ENCODE measurements around the gene TCF4. TPM values are rescaled to one million over a fixed set of nuclear protein-coding genes. Genes with fewer than 3 reads are reported as not detected.
A peak's percentile ranks its signal among the peaks of the same experiment; 100 is the strongest.

The TCF4 gene
- total RNA-seq, 4 donors from 2014 or later, result 30.3 to 51.1 (median 40.1) TPM

DNA sequence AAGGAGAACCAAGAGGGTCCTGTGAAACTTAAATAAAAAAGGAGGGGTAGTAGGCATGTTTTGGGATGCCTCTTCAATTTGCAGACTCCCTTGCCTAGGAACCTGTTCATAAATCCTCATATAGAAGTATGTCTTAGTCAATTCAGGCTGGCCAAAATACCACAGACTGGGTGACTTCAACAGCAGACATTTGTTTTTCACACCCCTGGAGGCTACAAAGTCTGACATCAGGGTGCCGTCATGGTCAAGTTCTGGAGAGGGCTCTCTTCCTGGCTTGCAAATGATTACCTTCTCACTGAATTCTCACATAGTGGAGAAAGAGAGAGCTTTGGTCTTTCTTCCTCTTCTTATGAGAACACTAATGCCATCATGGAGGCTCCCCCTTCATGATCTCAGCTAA is 4.1 kb upstream of the TCF4 start:
- Histone ChIP-seq H3K36me3 (no peaks in the 10 kb centered on the region), H3K27me3 (peaks cover 20% of the 10 kb centered on the region), H3K9me3 (no peaks in the 10 kb centered on the region), H3K27ac (no peak overlapping the region), H3K4me3 (no peak overlapping the region), H3K4me1 (peaks cover 0 to 8% (median 0%) of the 10 kb centered on the region in 4 donors)
- in situ Hi-C loops (cut with MboI; ENCODE audit: low pct_ligation_motif_present in 1 of 4, low pct_unique_long_range_greater_than_20kb in 1 of 4, low sequenced_read_pairs in 3 of 4), result loop anchor here in 3 of 4 donors (25.0 kb wide), 3 partner anchors 180 to 355 kb away; no protein-coding TSS in a partner anchor
- DNase-seq, result no peak
- WGBS, 2 donors (ENCODE audit: low coverage in 1 of 2), result 63 to 68% methylated on average over 1 of the region's 1 CpG
- intact Hi-C loops (cut with DNase I; ENCODE audit: low total_unique reads), result no loop called here
- TF ChIP-seq EP300 (IDR thresholded peaks at IDR 0.05; ENCODE audit: low read depth), result no peak
- TF ChIP-seq POLR2AphosphoS5 (IDR thresholded peaks at IDR 0.05), result no peak
- TF ChIP-seq, protein P1, sequence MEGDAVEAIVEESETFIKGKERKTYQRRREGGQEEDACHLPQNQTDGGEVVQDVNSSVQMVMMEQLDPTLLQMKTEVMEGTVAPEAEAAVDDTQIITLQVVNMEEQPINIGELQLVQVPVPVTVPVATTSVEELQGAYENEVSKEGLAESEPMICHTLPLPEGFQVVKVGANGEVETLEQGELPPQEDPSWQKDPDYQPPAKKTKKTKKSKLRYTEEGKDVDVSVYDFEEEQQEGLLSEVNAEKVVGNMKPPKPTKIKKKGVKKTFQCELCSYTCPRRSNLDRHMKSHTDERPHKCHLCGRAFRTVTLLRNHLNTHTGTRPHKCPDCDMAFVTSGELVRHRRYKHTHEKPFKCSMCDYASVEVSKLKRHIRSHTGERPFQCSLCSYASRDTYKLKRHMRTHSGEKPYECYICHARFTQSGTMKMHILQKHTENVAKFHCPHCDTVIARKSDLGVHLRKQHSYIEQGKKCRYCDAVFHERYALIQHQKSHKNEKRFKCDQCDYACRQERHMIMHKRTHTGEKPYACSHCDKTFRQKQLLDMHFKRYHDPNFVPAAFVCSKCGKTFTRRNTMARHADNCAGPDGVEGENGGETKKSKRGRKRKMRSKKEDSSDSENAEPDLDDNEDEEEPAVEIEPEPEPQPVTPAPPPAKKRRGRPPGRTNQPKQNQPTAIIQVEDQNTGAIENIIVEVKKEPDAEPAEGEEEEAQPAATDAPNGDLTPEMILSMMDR (IDR thresholded peaks at IDR 0.05), result no peak
- no peak for TF ChIP-seq POLR2A (IDR thresholded peaks at IDR 0.05)

DNA sequence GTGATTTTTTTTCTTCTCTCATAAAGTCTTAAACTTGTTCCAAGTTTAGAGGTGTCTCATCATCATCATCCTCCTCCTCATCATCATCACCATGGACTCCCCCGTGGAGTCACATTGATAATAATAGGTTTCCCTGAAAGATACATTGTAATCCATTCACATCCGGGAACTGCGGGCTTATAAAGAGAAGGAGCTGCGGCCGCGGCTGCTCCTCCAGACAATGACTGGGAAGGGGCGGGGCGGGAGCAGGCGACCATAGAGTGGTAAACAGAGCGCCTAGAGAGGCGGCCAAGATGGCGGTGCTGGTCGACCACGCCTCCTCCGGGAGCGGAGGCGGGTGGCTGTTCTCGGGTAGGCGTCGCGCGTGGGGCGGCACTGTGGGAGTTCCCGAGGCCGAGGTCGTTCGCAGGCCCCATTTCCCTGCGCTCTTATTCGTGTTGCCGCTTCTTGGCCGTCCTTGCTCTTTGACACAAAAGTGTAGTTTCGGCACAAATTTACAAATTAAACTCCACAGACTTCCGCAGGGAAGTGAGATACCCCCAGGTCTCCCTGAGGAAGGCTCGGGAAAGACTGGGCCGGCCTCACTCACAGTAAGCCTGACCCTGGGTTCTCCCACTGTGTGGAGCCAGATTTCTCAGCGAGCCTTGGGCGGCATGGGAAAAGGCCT is 1.8 kb upstream of the TCF4 start:
- TF ChIP-seq, protein P1 (IDR thresholded peaks at IDR 0.05), result no peak
- no peak for TF ChIP-seq EP300 (IDR thresholded peaks at IDR 0.05; ENCODE audit: low read depth)
- TF ChIP-seq POLR2AphosphoS5 (IDR thresholded peaks at IDR 0.05), result peak; percentile 73 to 87 (median 74)
- peak; percentile 46 for TF ChIP-seq POLR2A (IDR thresholded peaks at IDR 0.05)
- Histone ChIP-seq H3K36me3 (no peaks in the 10 kb centered on the region), H3K27ac (peak overlapping the region; percentile 83 to 92 (median 88)), H3K4me1 (peaks cover 0 to 28% (median under 1%) of the 10 kb centered on the region in 4 donors), H3K27me3 (peaks cover 31% of the 10 kb centered on the region), H3K4me3 (peak overlapping the region; percentile 22 to 69 (median 58)), H3K9me3 (no peaks in the 10 kb centered on the region)
- intact Hi-C loops (cut with DNase I; ENCODE audit: low total_unique reads), result loop anchor here (5.0 to 10.0 kb wide), 3 partner anchors 115 to 365 kb away; no protein-coding TSS in a partner anchor
- WGBS, 2 donors (ENCODE audit: low coverage in 1 of 2), result 0 to 5% methylated on average over 1 to 35 of the region's 37 CpGs
- DNase-seq, result peak; percentile 92
- in situ Hi-C loops (cut with MboI; ENCODE audit: low pct_ligation_motif_present in 1 of 4, low pct_unique_long_range_greater_than_20kb in 1 of 4, low sequenced_read_pairs in 3 of 4), result loop anchor here in 3 of 4 donors (10.0 to 25.0 kb wide), 5 partner anchors 175 to 352 kb away; no protein-coding TSS in a partner anchor

DNA sequence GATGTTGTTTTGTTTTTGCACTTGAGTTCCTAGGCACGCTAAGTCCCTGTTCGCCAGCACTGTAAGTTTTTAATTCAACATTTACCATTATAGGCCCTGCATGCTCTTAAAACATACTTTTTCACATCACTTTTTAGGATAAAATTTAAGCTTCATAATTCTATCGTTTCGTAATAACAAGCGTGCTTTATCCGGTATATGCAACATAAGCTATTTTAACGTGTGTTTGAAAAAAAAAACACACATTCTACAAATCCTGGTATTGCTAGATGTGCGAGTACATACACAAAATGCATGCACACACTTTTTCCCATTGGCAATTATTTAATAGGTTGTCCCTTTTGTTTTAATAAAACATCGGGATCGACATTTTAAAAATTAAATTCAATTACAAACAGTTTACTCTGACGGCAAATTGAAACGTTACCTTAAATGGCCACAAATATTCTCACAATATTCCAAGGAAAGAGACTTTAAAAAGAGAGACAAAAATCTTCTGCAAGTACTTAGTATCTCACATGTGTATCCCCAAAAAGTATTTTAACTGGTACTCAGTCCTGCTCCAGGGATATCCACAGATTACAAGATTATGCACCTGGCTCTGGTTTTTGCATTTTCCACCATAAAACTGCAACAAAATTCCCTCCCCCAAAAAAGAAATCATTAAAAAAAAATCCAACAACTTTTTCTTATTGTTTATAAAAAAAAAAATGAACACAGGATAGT is 1.0 kb upstream of the TCF4 start:
- no peaks in the 10 kb centered on the region for H3K36me3 ChIP-seq
- 14% methylated on average over 12 of the region's 12 CpGs for WGBS, 2 donors (ENCODE audit: low coverage in 1 of 2)
- peak overlapping the region in 3 of 4 donors; percentile 48 to 69 (median 68) for H3K4me3 ChIP-seq
- no peaks in the 10 kb centered on the region for H3K9me3 ChIP-seq
- TF ChIP-seq EP300 (IDR thresholded peaks at IDR 0.05; ENCODE audit: low read depth) (no peak), POLR2A (IDR thresholded peaks at IDR 0.05) (no peak), POLR2AphosphoS5 (IDR thresholded peaks at IDR 0.05) (no peak)
- TF ChIP-seq, protein P1 (IDR thresholded peaks at IDR 0.05), result no peak
- H3K27me3 ChIP-seq, result peaks cover 31% of the 10 kb centered on the region
- in situ Hi-C loops (cut with MboI; ENCODE audit: low pct_ligation_motif_present in 1 of 4, low pct_unique_long_range_greater_than_20kb in 1 of 4, low sequenced_read_pairs in 3 of 4) (loop anchor here in 3 of 4 donors (10.0 to 25.0 kb wide), 5 partner anchors 174 to 352 kb away; no protein-coding TSS in a partner anchor), intact Hi-C loops (cut with DNase I; ENCODE audit: low total_unique reads) (loop anchor here (5.0 to 10.0 kb wide), 3 partner anchors 114 to 364 kb away; no protein-coding TSS in a partner anchor)
- DNase-seq, result no peak
- H3K27ac ChIP-seq, result peak overlapping the region; percentile 83 to 92 (median 88)
- peaks cover 0 to 34% (median 5%) of the 10 kb centered on the region in 4 donors for H3K4me1 ChIP-seq
